Measurements from ENCODE around the gene BTBD6. TPM values are rescaled to one million over a fixed set of nuclear protein-coding genes. Genes with fewer than 3 reads are reported as not detected.

Gene BTBD6
- total and polyA plus RNA-seq, 2 of the 8 experiments (the other 6 are each of a cell fraction or from before 2014, with no cell fraction given), result 10.1 to 10.2 TPM

- TF ChIP-seq HDAC2 (IDR thresholded peaks at IDR 0.05; ENCODE audit: borderline replicate concordance in 1 of 2, low read depth in 2 of 2, low read length in 2 of 2) (no peak), CBX5 (IDR thresholded peaks at IDR 0.05; ENCODE audit: low read depth, low read length) (no peak), E2F6 (IDR thresholded peaks at IDR 0.05) (no peak), KDM4A (IDR thresholded peaks at IDR 0.05; ENCODE audit: low read depth, low read length, severe bottlenecking) (no peak)
These were observed 24.7 kb downstream of the BTBD6 start (continued) for GRCh38 chr14:105273062-105273461.

Measured in H1 (cell line).